Measurements from ENCODE around the gene TAMM41.

- TF ChIP-seq EZH2 (IDR thresholded peaks at IDR 0.05; ENCODE audit: borderline replicate concordance, low read length) (no peak), CTCF (IDR thresholded peaks at IDR 0.05; ENCODE audit: low read length) (no peak)
Observed at GRCh38 chr3:11759996-11760395, 86.7 kb downstream of the TAMM41 start.

Measured in OCI-LY1 (cell line).